B cell (primary cell): ENCODE measurements around the gene SMTN.

Experiments
- CTCF ChIP-seq: fragments of 200-600 bp; IDR thresholded peaks from one replicate; pipeline ENCODE4 v1.8.0; 2022; ENCODE audit warnings: antibody characterized with exemption, mild to moderate bottlenecking
- EZH2 ChIP-seq: IDR thresholded peaks from 2 replicates; pipeline ENCODE4 v1.6.1; 2012; ENCODE audit warnings: borderline replicate concordance, low read depth, mild to moderate bottlenecking, moderate library complexity, low read length; ENCODE audit not compliant: insufficient read depth, poor library complexity, severe bottlenecking

- TF ChIP-seq CTCF (no peak), EZH2 (no peak)
Observed at GRCh38 chr22:31085928-31086327, 4.8 kb downstream of the SMTN start.
